Subcutaneous adipose tissue (tissue), 4 donors: ENCODE measurements around the gene OSBP. TPM values are rescaled to one million over a fixed set of nuclear protein-coding genes. Genes with fewer than 3 reads are reported as not detected.

ENCODE experiments used
- total RNA-seq, 4 donors: library from RNA; depleted of rRNA; stranded (reverse); fragments of >200 nt; gene quantifications; one replicate each; pipeline ENCODE4 v1.1.0, GENCODE V29; 2016
- TF ChIP-seq, protein P1 (sequence below): fragments of 450-650 bp; IDR thresholded peaks from one replicate; pipeline ENCODE4 v1.5.1; 2016; ENCODE audit warnings: low read depth, mild to moderate bottlenecking, control low read depth, antibody characterized with exemption, moderate library complexity

Gene OSBP, protein sequence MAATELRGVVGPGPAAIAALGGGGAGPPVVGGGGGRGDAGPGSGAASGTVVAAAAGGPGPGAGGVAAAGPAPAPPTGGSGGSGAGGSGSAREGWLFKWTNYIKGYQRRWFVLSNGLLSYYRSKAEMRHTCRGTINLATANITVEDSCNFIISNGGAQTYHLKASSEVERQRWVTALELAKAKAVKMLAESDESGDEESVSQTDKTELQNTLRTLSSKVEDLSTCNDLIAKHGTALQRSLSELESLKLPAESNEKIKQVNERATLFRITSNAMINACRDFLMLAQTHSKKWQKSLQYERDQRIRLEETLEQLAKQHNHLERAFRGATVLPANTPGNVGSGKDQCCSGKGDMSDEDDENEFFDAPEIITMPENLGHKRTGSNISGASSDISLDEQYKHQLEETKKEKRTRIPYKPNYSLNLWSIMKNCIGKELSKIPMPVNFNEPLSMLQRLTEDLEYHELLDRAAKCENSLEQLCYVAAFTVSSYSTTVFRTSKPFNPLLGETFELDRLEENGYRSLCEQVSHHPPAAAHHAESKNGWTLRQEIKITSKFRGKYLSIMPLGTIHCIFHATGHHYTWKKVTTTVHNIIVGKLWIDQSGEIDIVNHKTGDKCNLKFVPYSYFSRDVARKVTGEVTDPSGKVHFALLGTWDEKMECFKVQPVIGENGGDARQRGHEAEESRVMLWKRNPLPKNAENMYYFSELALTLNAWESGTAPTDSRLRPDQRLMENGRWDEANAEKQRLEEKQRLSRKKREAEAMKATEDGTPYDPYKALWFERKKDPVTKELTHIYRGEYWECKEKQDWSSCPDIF
- 10 to 100 TPM; 43.5 to 54.1 (median 48.1) TPM for total RNA-seq

DNA sequence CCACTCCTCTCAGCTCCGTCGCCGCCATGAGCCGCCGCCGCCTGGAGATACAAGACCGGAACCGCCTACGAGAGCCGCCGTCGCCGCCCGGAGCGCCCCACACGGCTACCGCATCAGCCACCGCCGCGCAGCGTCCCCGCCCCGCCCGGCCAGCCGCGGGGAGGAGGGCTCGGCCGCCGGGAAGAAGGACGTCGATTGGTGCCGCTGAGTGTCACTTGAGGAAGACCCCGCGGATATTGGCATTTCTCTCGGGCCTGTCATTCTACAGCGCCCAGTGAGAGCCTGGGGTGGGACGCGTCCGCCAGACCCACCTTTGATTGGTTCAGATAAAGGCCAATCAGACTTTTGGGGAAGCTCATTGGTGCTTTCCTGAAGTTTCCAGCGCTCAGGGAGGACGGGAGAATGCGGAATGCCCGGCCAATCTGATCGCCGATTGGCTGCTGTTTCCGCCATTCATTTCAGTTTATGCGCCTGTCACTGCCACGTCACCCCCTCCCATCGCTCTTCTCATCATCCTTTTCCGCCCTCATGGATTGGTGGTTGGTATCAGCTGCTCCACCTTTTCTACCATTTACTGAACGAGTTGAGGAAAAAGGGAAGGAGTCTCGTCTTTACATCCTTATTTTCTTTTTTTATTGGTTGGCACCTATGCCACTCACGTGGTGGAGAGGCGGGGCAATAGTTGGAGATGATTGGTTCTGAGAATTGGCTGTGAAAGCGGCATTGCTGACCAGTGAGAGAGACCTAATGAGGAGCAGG is at the start of gene OSBP:
Gene OSBP, minus strand, starts transcription at position 138 of the 759 bp plus-strand sequence. Its CDS starts 110 bp downstream, at position 28.
- TF ChIP-seq, protein P1, sequence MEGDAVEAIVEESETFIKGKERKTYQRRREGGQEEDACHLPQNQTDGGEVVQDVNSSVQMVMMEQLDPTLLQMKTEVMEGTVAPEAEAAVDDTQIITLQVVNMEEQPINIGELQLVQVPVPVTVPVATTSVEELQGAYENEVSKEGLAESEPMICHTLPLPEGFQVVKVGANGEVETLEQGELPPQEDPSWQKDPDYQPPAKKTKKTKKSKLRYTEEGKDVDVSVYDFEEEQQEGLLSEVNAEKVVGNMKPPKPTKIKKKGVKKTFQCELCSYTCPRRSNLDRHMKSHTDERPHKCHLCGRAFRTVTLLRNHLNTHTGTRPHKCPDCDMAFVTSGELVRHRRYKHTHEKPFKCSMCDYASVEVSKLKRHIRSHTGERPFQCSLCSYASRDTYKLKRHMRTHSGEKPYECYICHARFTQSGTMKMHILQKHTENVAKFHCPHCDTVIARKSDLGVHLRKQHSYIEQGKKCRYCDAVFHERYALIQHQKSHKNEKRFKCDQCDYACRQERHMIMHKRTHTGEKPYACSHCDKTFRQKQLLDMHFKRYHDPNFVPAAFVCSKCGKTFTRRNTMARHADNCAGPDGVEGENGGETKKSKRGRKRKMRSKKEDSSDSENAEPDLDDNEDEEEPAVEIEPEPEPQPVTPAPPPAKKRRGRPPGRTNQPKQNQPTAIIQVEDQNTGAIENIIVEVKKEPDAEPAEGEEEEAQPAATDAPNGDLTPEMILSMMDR = no peak

DNA sequence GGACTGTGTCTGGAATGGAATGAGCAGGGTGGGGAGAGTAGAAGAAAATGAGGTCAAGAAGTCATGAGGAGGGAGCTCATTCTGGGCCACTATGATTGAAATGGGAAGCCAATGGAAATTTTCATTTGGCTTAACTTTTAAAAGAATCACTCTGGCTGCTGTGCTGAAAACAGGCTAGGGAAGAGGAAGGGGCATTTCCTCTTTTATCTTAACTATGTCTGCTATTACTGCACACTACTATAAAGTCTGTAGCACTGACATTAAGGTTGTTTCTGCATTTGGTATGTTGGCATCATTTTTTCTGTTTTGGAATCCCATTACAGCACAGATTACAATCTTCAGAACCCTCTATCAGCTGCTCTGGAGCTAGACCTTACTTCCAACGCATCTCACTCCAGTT is 45.0 kb upstream of the OSBP start:
- TF ChIP-seq, protein P1 = no peak

DNA sequence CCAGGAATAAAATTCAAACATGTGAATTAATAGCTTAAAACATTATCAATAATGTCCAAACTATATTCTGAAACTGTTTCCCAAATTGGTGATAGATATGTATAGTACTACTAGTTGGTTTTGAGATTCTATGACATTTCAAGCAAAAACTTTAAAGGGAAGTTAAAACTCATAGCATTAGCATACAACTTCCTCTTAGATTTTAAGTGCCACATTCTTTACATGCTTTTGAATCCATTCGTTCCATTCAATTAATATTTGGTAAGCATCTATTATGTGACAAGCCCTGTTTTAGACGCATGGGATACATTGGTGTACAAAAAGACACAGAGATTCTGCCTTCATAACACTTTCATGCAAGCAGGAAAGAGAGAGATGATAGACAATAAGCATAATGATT is 44.4 kb upstream of the OSBP start:
- TF ChIP-seq, protein P1 = no peak

DNA sequence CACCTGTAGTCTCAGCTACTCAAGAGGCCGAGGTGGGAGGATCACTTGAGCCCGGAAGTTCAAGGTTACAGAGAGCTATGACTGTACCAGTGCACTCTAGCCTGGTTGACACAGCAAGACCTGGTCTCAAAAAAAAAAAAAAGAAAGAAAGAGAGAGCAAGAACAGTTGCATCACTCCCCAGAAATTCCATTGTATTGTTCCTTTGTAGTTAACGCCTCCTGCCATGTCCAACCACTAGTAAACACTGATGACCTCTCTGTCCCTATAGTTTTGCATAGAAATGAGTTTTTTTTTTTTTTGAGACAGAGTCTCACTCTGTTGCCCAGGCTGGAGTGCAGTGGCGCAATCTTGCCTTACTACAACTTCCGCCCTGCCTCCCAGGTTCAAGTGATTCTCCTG is 42.5 kb upstream of the OSBP start:
- TF ChIP-seq, protein P1 = no peak

DNA sequence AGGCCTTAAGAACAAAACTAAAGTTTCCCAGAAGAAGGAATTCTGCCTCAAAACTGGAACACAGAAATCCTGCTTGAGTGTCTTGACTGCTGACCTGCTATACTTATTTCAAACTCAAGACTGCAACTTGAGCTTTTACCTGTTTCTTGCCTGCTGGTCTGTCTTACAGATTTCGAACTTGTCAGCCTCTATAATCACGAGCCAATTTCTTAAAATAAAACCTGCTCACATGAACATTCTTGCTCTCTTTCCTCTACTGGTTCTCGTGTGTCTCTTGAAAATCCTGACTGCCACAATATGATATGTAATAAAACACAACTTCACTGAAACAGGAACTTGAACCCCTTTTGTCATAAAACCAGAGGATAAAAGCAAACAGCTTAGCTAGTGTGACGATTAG is 39.3 kb upstream of the OSBP start:
- TF ChIP-seq, protein P1 = no peak

DNA sequence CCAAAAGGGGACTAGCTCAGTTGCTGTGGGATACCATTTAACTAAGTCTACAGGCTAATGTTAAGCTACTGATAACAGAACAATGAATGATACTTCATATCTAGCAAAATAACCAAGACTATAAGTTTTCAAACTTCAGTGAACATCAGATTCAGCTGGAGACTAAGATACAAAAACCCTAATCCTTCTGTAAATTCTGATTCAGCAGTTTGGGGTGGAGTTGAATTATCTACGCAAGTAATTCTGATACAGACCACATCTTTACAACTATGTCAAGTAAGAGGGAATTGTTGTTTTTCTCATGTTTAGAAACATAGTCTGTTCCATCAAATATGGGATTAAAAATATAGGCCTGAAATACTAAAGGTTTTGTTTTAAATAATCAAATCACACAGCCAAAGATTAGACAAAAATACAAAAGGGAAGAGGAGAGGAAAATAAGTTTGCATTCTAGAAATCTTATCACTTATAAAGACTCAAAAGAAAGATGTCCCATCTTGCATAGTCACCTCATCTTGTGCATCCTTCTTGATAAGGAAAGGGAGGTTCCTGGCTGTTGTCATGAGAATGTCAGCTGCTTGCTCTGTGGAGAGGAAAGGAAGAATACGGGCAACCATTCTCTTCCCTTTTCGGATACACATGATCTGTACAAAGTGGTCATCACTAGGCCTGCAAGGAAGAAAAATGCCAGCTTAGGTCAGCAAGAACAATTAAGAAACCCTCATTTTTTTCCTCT is 31.8 kb upstream of the OSBP start:
- TF ChIP-seq, protein P1 = no peak
